ENCODE measurements around the gene ECSIT. TPM values are rescaled to one million over a fixed set of nuclear protein-coding genes. Genes with fewer than 3 reads are reported as not detected.
A peak's percentile ranks its signal among the peaks of the same experiment; 100 is the strongest.
"Not testable (repeated sequence)": the region's sequence is repeated elsewhere in the genome, so short reads cannot be mapped to it uniquely, and the experiment has no call there.

The ECSIT gene
- total RNA-seq, 1 donor from 2014 or later, result 58.9 TPM

DNA sequence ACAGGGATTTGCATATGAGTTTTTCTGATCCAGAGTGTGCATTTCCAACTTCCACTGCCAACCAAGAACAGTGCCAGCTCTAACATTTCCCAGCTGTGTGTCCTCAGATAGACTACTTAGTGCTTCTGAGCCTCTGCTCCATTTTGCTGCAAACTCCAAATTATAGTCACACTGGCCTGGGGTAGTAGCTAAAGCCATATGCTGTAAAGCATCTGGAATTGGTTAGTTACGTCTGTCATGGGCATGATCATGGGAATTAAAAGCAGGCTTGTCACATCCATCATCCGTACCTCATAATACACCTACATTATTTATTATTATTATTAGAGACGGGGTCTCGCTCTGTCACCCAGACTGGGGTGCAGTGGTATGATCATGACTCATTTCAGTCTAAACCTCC lies 55.2 kb downstream of the ECSIT start:
- no peak overlapping the region for H3K4me3 ChIP-seq (ENCODE audit: low read depth, low read length)
- DNase-seq (ENCODE audit: low read depth), result no peak
- TF ChIP-seq, protein P1, sequence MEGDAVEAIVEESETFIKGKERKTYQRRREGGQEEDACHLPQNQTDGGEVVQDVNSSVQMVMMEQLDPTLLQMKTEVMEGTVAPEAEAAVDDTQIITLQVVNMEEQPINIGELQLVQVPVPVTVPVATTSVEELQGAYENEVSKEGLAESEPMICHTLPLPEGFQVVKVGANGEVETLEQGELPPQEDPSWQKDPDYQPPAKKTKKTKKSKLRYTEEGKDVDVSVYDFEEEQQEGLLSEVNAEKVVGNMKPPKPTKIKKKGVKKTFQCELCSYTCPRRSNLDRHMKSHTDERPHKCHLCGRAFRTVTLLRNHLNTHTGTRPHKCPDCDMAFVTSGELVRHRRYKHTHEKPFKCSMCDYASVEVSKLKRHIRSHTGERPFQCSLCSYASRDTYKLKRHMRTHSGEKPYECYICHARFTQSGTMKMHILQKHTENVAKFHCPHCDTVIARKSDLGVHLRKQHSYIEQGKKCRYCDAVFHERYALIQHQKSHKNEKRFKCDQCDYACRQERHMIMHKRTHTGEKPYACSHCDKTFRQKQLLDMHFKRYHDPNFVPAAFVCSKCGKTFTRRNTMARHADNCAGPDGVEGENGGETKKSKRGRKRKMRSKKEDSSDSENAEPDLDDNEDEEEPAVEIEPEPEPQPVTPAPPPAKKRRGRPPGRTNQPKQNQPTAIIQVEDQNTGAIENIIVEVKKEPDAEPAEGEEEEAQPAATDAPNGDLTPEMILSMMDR (conservative IDR thresholded peaks at IDR 0.05; ENCODE audit: low read depth, low read length), result no peak

DNA sequence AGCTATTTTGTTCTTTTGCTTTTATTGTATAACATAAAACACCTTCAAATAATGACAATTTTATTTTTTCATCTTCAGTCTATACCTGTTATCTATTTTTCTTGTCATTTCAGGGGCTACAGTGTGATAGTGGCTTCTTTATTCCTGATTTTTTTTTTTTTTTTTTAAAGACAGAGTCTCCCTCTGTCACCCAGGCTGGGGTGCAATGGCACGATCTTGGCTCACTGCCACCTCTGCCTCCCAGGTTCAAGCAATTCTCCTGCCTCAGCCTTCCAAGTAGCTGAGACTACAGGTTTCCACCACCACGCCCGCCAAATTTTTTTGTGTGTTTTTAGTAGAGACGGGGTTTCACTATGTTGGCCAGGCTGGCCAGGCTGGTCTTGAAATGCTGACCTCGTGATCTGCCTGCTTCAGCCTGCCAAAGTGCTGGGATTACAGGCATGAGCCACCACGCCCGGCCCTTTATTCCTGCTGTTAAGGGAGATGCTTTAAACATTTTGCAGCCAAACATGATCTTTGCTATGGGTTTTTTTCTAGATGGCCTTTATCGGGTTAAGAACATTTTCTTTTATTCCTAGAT lies 60.6 kb downstream of the ECSIT start:
- not testable (repeated sequence) for H3K4me3 ChIP-seq (ENCODE audit: low read depth, low read length); DNase-seq (ENCODE audit: low read depth)

DNA sequence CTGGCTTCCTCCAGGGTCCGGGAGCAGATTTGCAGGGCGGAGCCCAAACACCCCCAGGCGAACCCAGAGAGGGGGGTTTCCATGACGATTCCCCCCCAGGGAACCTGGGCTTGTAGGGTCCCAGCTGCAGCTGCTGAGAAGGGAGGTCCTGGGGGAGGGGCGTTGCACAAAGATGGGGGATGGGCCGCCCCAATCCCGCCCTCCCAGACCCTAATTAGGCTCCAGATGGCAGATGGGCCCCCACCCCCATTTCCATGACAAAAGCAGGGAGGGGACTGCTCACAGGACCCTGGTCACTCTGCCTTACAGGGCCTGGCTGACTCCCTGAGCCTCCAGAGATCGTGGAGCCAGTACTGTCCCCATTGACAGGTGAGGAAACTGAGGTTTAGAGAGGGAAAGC lies 63.3 kb downstream of the ECSIT start:
- TF ChIP-seq, protein P1 (conservative IDR thresholded peaks at IDR 0.05; ENCODE audit: low read depth, low read length), result no peak
- H3K4me3 ChIP-seq (ENCODE audit: low read depth, low read length), result no peak overlapping the region
- no peak for DNase-seq (ENCODE audit: low read depth)

DNA sequence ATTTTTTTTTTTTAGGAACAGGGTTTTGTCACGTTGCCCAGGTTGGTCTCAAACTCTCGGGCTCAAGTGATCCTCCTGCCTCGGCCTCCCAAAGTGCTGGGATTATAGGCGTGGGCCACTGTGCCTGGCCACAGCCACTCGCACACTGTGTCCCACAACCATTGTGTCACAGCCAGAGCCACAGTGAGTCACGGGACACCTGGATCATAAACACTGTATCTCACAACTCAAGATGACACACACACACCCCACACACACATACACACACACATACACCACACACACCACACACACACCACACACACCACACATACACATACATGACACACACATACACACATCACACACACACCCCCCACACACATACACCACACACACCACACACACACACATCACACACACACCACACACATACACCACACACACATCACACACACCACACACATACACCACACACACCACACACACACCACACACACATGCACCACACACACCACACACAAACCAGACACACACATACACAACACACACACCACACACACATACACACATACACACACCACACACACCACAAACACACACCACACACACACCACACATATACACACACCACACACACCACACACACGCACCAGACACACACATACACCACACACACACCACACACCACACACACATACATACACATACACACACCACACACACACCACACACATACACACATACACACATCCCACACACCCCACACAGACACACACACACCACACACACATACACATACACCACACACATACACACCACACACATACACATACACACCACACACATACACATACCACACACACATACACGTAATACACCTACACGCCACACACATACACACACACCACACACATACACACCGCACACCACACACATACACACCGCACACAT lies 64.3 kb downstream of the ECSIT start:
- H3K4me3 ChIP-seq (ENCODE audit: low read depth, low read length), result no peak overlapping the region
- TF ChIP-seq, protein P1 (conservative IDR thresholded peaks at IDR 0.05; ENCODE audit: low read depth, low read length), result no peak
- no peak for DNase-seq (ENCODE audit: low read depth)

DNA sequence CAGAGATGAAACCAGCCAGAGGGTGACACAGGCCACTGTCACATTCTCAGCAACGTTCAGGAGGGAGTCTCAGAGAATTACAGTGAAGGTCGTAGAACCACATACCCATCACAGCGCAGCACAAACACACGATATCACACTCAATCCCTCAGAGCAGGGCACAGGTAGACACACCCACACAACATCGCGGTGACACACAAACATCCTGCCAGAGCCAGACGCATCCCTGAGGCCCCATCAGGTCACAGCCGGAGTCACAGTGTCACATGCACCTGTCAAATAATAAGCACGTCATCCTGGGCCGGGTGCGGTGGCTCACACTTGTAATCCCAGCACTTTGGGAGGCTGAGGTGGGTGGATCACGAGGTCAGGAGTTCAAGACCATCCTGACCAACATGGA lies 65.5 kb downstream of the ECSIT start:
- TF ChIP-seq, protein P1 (conservative IDR thresholded peaks at IDR 0.05; ENCODE audit: low read depth, low read length), result no peak
- DNase-seq (ENCODE audit: low read depth), result no peak
- no peak overlapping the region for H3K4me3 ChIP-seq (ENCODE audit: low read depth, low read length)

DNA sequence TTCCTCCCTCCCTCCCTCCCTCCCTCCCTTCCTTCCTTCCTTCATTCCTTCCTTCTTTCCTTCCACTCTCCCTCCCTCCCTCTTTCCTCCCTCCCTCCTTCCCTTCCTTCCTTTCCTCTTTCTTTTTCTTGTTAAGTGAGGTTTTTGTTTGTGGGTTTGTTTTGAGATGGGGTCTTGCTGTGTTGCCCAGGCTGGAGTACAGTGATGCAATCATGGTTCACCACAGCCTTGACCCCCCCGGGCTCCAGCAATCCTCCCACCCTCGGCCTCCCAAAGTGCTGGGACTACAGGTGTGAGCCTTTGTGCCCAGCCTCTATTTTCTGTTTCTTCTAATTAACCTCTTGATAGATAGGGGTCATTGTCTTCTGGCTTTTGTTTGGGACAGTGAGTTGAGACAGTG lies 67.5 kb downstream of the ECSIT start:
- no peak overlapping the region for H3K4me3 ChIP-seq (ENCODE audit: low read depth, low read length)
- no peak for DNase-seq (ENCODE audit: low read depth)
- TF ChIP-seq, protein P1 (conservative IDR thresholded peaks at IDR 0.05; ENCODE audit: low read depth, low read length), result no peak

DNA sequence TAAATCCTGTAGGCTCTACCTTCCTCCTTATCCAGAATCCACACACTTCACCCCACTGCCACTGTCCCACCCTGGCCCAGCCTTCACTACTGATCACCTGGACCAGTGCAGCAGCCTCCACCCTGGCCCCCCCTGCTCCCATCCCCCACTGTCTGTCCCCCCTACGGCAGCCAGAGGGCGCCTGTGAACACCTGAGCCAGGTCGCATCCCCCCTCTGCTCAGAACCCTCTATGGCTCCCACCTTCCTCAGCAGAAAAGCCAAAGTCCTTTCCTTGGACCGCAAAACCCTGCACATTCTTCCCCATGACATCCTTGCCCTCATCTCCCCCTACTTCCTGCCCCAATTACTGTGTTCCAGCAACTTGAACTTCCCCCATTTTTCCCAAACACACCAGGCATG lies 68.7 kb downstream of the ECSIT start:
- TF ChIP-seq, protein P1 (conservative IDR thresholded peaks at IDR 0.05; ENCODE audit: low read depth, low read length), result peak; percentile 45
- DNase-seq (ENCODE audit: low read depth), result no peak
- no peak overlapping the region for H3K4me3 ChIP-seq (ENCODE audit: low read depth, low read length)

DNA sequence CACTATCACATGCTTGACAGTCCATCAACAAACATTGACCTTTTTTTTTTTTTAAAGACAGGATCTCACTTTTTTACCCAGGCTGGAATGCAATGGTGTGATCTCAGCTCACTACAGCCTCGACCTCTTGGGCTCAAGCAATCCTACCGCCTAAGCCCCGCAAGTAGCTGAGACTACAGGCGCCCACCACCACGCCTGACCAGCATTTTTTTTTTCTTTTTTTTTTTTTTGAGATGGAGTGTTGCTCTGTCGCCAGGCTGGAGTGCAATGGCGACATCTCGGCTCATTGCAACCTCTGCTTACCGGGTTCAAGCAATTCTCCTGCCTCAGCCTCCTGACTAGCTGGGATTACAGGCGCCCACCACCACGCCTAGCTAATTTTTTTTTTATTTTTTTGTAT lies 70.0 kb downstream of the ECSIT start:
- not testable (repeated sequence) for DNase-seq (ENCODE audit: low read depth); H3K4me3 ChIP-seq (ENCODE audit: low read depth, low read length)

Data from epithelial cell of proximal tubule (primary cell).